HEK293 (cell line): Measurements from ENCODE around the gene SUMF1.
A peak's percentile ranks its signal among the peaks of the same experiment; 100 is the strongest.

Source experiments
- BCL11B ChIP-seq: fragments of 450-650 bp; formaldehyde crosslinking; IDR thresholded peaks from 2 replicates; pipeline ENCODE4 v1.5.1; 2016; ENCODE audit warnings: low read depth, missing biosample characterization, missing genetic modification characterization
- GFI1B ChIP-seq: fragments of 450-650 bp; formaldehyde crosslinking; IDR thresholded peaks from 2 replicates; pipeline ENCODE4 v1.5.1; 2016; ENCODE audit warnings: missing biosample characterization, missing genetic modification characterization
- GLIS2 ChIP-seq: fragments of 450-650 bp; formaldehyde crosslinking; IDR thresholded peaks from 2 replicates; pipeline ENCODE4 v1.5.1; 2016; ENCODE audit warnings: missing biosample characterization, missing genetic modification characterization
- HOXC10 ChIP-seq: sonication (generic); formaldehyde crosslinking; IDR thresholded peaks from 2 replicates; pipeline ENCODE4 v1.8.1; 2023; ENCODE audit warnings: mild to moderate bottlenecking, missing genetic modification reagents
- MEIS1 ChIP-seq: sonication (generic); formaldehyde crosslinking; IDR thresholded peaks from 2 replicates; pipeline ENCODE4 v1.8.1; 2022; ENCODE audit warnings: missing genetic modification reagents, mild to moderate bottlenecking, borderline replicate concordance
- OSR2 ChIP-seq: fragments of 450-650 bp; formaldehyde crosslinking; IDR thresholded peaks from 2 replicates; pipeline ENCODE4 v1.5.1; 2016; ENCODE audit warnings: missing biosample characterization, missing genetic modification characterization
- OVOL3 ChIP-seq: fragments of 450-650 bp; formaldehyde crosslinking; IDR thresholded peaks from 2 replicates; pipeline ENCODE4 v1.5.1; 2016; ENCODE audit warnings: missing biosample characterization, missing genetic modification characterization
- REPIN1 ChIP-seq: fragments of 450-650 bp; formaldehyde crosslinking; IDR thresholded peaks from 2 replicates; pipeline ENCODE4 v1.5.1; 2017; ENCODE audit warnings: missing biosample characterization, missing genetic modification characterization, low read depth
- SCRT1 ChIP-seq: fragments of 450-650 bp; formaldehyde crosslinking; IDR thresholded peaks from 2 replicates; pipeline ENCODE4 v1.5.1; 2016; ENCODE audit warnings: missing biosample characterization, missing genetic modification characterization, borderline replicate concordance
- SP3 ChIP-seq: fragments of 450-650 bp; formaldehyde crosslinking; IDR thresholded peaks from 2 replicates; pipeline ENCODE4 v1.5.1; 2016; ENCODE audit warnings: missing biosample characterization, missing genetic modification characterization
- YY2 ChIP-seq: fragments of 450-650 bp; formaldehyde crosslinking; IDR thresholded peaks from 2 replicates; pipeline ENCODE4 v1.5.1; 2016; ENCODE audit warnings: missing biosample characterization, missing genetic modification characterization
- ZBTB17 ChIP-seq: fragments of 450-650 bp; formaldehyde crosslinking; IDR thresholded peaks from 2 replicates; pipeline ENCODE4 v1.5.1; 2016; ENCODE audit warnings: missing biosample characterization, missing genetic modification characterization
- ZFP37 ChIP-seq: fragments of 450-650 bp; formaldehyde crosslinking; IDR thresholded peaks from 2 replicates; pipeline ENCODE4 v1.5.1; 2016; ENCODE audit warnings: missing biosample characterization, missing genetic modification characterization
- ZNF140 ChIP-seq: fragments of 450-650 bp; formaldehyde crosslinking; IDR thresholded peaks from 2 replicates; pipeline ENCODE4 v1.5.1; 2016; ENCODE audit warnings: missing biosample characterization, missing genetic modification characterization
- ZNF155 ChIP-seq: fragments of 450-650 bp; formaldehyde crosslinking; IDR thresholded peaks from 2 replicates; pipeline ENCODE4 v1.5.1; 2016; ENCODE audit warnings: missing biosample characterization, missing genetic modification characterization
- ZNF274 ChIP-seq, 2 experiments: fragments of 200-500 bp in 1 of 2; fragments of 450-650 bp in 1 of 2; sonication (Bioruptor generic) in 1 of 2; formaldehyde crosslinking in 1 of 2; IDR thresholded peaks; 2 replicates each; pipeline versions ENCODE4 v1.5.1 to v1.6.1; 2014 to 2016; ENCODE audit warnings: borderline replicate concordance in 1 of 2, inconsistent platforms in 1 of 2, low read length in 1 of 2, missing biosample characterization in 1 of 2, missing genetic modification characterization in 1 of 2
- ZNF335 ChIP-seq: fragments of 450-650 bp; formaldehyde crosslinking; conservative IDR thresholded peaks from 2 replicates; pipeline ENCODE4 v1.5.1; 2016; ENCODE audit warnings: missing biosample characterization, missing genetic modification characterization
- ZNF501 ChIP-seq: fragments of 450-650 bp; formaldehyde crosslinking; IDR thresholded peaks from 2 replicates; pipeline ENCODE4 v1.5.1; 2016; ENCODE audit warnings: missing biosample characterization, missing genetic modification characterization
- ZNF548 ChIP-seq: fragments of 450-650 bp; formaldehyde crosslinking; IDR thresholded peaks from 2 replicates; pipeline ENCODE4 v1.5.1; 2016; ENCODE audit warnings: missing biosample characterization, missing genetic modification characterization
- ZNF596 ChIP-seq: fragments of 450-650 bp; IDR thresholded peaks from 2 replicates; pipeline ENCODE4 v1.5.0; 2018; ENCODE audit warnings: missing biosample characterization, mild to moderate bottlenecking, missing genetic modification characterization, moderate library complexity
- TF ChIP-seq, protein P1 (sequence below): fragments of 450-650 bp; formaldehyde crosslinking; IDR thresholded peaks from 2 replicates; pipeline ENCODE4 v1.5.1; 2016; ENCODE audit warnings: missing biosample characterization, missing genetic modification characterization
- TF ChIP-seq, protein P2 (sequence below): fragments of 450-650 bp; formaldehyde crosslinking; IDR thresholded peaks from 2 replicates; pipeline ENCODE4 v1.5.1; 2017; ENCODE audit warnings: missing biosample characterization, missing genetic modification characterization
- TF ChIP-seq, protein P3 (sequence below): fragments of 450-650 bp; formaldehyde crosslinking; IDR thresholded peaks from 2 replicates; pipeline ENCODE4; 2016; ENCODE audit warnings: missing biosample characterization, missing genetic modification characterization
- TF ChIP-seq, protein P4 (sequence below): fragments of 450-650 bp; formaldehyde crosslinking; IDR thresholded peaks from 2 replicates; pipeline ENCODE4 v1.5.1; 2016; ENCODE audit warnings: missing biosample characterization, missing genetic modification characterization
- TF ChIP-seq, protein P5 (sequence below): fragments of 450-650 bp; formaldehyde crosslinking; IDR thresholded peaks from 2 replicates; pipeline ENCODE4 v1.5.1; 2016; ENCODE audit warnings: missing biosample characterization, missing genetic modification characterization
- TF ChIP-seq, protein P6 (sequence below): fragments of 450-650 bp; formaldehyde crosslinking; IDR thresholded peaks from 2 replicates; pipeline ENCODE4 v1.5.1; 2016; ENCODE audit warnings: missing biosample characterization, missing genetic modification characterization, low read depth
- TF ChIP-seq, protein P7 (sequence below): fragments of 450-650 bp; formaldehyde crosslinking; IDR thresholded peaks from 2 replicates; pipeline ENCODE4 v1.5.0; 2017; ENCODE audit warnings: missing biosample characterization, missing genetic modification characterization, borderline replicate concordance

The SUMF1 gene

DNA sequence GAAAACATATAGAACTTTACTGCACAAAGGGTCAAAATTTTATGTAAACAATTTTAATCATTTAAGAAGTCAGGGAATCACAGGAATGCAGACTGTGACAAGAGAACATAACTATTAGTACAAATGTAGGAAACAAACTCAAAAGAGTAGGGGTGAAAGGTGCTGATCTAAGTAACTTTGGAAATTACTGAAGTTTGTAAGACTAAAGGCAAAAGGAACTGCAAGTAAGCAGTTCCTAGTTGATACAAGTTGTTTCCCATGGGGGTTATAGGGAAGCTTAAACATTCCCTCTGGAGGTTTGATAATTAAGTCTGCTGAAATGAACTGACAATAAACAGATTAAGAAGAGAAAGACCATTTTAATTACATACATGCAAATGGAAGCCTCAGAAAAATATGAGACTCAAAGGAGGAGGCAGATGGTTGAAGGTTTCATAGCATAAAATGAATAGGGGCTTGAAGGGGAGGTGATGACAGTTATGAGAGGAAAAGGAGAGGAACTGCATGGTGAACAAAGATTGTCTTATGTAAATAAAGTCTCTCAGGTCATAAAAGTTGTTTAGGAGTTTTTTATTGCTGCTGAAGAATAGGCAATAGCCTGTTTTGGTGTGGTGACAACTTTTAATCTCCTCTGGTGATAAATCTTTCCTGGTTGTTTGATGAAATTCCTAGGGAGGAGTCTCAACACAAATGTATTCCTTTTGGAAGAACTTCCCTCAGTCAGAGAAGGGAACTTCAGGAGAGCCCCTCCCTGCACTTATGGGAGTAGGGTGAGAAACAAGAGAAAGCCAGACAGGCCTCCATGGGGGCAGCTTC lies 146.8 kb downstream of the SUMF1 start (continued):
- TF ChIP-seq GLIS2 (tag by site-specific recombination) (no peak), ZFP37 (tag by site-specific recombination) (no peak), ZNF140 (tag by site-specific recombination) (0 out of 2 replicates have a peak, but pooled peaks have one; percentile 23), ZNF155 (no peak), ZBTB17 (tag by site-specific recombination) (peak; percentile 48; the same call in 1 of the 2 replicates), OSR2 (peak; percentile 95), SP3 (no peak), MEIS1 (CRISPR knock-in tag) (no peak), ZNF501 (no peak), OVOL3 (peak; percentile 91; the same call in 1 of the 2 replicates), HOXC10 (CRISPR knock-in tag) (no peak), ZNF548 (tag by site-specific recombination) (no peak), SCRT1 (0 out of 2 replicates have a peak, but pooled peaks have one; percentile 12), GFI1B (tag by site-specific recombination) (peak; percentile 59; the same call in 1 of the 2 replicates), BCL11B (tag by site-specific recombination) (peak; percentile 78), ZNF274 (IDR thresholded peaks at IDR 0.05; ENCODE audit: low read length) (no peak), ZNF274 (tag by site-specific recombination; IDR thresholded peaks at IDR 0.05; ENCODE audit: borderline replicate concordance) (no peak), REPIN1 (tag by site-specific recombination) (no peak), ZNF335 (tag by site-specific recombination) (peak; percentile 39; the same call in 1 of the 2 replicates), YY2 (tag by site-specific recombination) (no peak), ZNF596 (tag by site-specific recombination) (0 out of 2 replicates have a peak, but pooled peaks have one; percentile 20)
- TF ChIP-seq, protein P1, sequence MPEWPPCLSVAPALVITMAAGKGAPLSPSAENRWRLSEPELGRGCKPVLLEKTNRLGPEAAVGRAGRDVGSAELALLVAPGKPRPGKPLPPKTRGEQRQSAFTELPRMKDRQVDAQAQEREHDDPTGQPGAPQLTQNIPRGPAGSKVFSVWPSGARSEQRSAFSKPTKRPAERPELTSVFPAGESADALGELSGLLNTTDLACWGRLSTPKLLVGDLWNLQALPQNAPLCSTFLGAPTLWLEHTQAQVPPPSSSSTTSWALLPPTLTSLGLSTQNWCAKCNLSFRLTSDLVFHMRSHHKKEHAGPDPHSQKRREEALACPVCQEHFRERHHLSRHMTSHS (tag by site-specific recombination) = peak; percentile 89
- TF ChIP-seq, protein P2, sequence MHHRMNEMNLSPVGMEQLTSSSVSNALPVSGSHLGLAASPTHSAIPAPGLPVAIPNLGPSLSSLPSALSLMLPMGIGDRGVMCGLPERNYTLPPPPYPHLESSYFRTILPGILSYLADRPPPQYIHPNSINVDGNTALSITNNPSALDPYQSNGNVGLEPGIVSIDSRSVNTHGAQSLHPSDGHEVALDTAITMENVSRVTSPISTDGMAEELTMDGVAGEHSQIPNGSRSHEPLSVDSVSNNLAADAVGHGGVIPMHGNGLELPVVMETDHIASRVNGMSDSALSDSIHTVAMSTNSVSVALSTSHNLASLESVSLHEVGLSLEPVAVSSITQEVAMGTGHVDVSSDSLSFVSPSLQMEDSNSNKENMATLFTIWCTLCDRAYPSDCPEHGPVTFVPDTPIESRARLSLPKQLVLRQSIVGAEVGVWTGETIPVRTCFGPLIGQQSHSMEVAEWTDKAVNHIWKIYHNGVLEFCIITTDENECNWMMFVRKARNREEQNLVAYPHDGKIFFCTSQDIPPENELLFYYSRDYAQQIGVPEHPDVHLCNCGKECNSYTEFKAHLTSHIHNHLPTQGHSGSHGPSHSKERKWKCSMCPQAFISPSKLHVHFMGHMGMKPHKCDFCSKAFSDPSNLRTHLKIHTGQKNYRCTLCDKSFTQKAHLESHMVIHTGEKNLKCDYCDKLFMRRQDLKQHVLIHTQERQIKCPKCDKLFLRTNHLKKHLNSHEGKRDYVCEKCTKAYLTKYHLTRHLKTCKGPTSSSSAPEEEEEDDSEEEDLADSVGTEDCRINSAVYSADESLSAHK (tag by site-specific recombination) = peak; percentile 86
- TF ChIP-seq, protein P3, sequence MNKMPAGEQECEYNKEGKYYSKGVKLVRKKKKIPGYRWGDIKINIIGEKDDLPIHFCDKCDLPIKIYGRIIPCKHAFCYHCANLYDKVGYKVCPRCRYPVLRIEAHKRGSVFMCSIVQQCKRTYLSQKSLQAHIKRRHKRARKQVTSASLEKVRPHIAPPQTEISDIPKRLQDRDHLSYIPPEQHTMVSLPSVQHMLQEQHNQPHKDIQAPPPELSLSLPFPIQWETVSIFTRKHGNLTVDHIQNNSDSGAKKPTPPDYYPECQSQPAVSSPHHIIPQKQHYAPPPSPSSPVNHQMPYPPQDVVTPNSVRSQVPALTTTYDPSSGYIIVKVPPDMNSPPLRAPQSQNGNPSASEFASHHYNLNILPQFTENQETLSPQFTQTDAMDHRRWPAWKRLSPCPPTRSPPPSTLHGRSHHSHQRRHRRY (tag by site-specific recombination) = no peak
- TF ChIP-seq, protein P4, sequence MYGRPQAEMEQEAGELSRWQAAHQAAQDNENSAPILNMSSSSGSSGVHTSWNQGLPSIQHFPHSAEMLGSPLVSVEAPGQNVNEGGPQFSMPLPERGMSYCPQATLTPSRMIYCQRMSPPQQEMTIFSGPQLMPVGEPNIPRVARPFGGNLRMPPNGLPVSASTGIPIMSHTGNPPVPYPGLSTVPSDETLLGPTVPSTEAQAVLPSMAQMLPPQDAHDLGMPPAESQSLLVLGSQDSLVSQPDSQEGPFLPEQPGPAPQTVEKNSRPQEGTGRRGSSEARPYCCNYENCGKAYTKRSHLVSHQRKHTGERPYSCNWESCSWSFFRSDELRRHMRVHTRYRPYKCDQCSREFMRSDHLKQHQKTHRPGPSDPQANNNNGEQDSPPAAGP (tag by site-specific recombination) = peak; percentile 98
- TF ChIP-seq, protein P5, sequence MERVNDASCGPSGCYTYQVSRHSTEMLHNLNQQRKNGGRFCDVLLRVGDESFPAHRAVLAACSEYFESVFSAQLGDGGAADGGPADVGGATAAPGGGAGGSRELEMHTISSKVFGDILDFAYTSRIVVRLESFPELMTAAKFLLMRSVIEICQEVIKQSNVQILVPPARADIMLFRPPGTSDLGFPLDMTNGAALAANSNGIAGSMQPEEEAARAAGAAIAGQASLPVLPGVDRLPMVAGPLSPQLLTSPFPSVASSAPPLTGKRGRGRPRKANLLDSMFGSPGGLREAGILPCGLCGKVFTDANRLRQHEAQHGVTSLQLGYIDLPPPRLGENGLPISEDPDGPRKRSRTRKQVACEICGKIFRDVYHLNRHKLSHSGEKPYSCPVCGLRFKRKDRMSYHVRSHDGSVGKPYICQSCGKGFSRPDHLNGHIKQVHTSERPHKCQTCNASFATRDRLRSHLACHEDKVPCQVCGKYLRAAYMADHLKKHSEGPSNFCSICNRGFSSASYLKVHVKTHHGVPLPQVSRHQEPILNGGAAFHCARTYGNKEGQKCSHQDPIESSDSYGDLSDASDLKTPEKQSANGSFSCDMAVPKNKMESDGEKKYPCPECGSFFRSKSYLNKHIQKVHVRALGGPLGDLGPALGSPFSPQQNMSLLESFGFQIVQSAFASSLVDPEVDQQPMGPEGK (tag by site-specific recombination) = no peak
- TF ChIP-seq, protein P6, sequence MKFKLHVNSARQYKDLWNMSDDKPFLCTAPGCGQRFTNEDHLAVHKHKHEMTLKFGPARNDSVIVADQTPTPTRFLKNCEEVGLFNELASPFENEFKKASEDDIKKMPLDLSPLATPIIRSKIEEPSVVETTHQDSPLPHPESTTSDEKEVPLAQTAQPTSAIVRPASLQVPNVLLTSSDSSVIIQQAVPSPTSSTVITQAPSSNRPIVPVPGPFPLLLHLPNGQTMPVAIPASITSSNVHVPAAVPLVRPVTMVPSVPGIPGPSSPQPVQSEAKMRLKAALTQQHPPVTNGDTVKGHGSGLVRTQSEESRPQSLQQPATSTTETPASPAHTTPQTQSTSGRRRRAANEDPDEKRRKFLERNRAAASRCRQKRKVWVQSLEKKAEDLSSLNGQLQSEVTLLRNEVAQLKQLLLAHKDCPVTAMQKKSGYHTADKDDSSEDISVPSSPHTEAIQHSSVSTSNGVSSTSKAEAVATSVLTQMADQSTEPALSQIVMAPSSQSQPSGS (tag by site-specific recombination) = peak; percentile 53; the same call in 1 of the 2 replicates
- TF ChIP-seq, protein P7, sequence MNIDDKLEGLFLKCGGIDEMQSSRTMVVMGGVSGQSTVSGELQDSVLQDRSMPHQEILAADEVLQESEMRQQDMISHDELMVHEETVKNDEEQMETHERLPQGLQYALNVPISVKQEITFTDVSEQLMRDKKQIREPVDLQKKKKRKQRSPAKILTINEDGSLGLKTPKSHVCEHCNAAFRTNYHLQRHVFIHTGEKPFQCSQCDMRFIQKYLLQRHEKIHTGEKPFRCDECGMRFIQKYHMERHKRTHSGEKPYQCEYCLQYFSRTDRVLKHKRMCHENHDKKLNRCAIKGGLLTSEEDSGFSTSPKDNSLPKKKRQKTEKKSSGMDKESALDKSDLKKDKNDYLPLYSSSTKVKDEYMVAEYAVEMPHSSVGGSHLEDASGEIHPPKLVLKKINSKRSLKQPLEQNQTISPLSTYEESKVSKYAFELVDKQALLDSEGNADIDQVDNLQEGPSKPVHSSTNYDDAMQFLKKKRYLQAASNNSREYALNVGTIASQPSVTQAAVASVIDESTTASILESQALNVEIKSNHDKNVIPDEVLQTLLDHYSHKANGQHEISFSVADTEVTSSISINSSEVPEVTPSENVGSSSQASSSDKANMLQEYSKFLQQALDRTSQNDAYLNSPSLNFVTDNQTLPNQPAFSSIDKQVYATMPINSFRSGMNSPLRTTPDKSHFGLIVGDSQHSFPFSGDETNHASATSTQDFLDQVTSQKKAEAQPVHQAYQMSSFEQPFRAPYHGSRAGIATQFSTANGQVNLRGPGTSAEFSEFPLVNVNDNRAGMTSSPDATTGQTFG (tag by site-specific recombination) = no peak
